Activated T-cell treated with anti-CD3 and anti-CD28 coated beads for 48 hours (primary cell): ENCODE measurements around the gene AKAP8L.

Source experiments
- DNase-seq: peaks from one replicate; pipeline ENCODE4 v3.0.0-alpha.2; 2020; ENCODE audit warnings: low read depth

The AKAP8L gene

DNA sequence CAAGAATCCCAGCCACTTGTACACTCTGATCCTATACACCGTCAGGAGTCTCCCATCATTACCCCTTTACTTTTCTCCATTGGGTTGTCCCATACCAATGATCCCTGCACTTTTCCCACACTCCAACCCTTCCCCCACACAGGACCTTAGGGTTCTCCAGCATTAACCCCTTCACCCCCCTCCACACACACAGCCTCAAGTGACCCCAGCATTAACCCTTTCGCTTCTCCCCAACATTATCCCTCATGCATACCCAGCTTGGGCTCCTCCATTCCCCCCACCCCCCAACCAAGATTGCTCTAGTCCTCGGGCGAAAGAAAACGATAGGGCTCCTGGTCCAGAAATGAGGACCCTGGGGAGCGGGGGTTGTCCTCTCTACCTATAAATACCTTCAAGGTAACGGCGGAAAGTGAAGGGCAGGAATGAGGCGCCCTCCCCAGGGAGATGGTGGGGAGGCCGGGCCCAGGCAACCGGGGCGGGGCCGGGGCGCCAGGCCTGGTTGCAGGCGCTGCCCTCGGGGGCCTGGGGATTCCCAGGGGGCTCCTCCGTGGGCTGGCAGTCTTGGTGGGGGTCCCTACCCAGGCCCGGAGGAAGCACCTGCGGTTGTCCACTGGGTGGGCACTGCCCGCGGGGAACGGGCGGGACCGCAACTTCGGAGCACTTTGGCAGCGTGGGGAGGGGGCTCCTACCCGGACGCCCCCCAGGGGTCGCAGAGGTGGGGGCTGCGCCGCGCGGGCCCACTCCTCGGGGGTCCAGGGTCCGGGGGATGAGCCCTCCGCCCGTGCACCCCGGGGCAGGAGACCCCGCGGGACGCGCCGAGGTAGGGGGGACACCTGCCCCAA, 30.2 kb upstream of the AKAP8L start:
- no peak for DNase-seq

DNA sequence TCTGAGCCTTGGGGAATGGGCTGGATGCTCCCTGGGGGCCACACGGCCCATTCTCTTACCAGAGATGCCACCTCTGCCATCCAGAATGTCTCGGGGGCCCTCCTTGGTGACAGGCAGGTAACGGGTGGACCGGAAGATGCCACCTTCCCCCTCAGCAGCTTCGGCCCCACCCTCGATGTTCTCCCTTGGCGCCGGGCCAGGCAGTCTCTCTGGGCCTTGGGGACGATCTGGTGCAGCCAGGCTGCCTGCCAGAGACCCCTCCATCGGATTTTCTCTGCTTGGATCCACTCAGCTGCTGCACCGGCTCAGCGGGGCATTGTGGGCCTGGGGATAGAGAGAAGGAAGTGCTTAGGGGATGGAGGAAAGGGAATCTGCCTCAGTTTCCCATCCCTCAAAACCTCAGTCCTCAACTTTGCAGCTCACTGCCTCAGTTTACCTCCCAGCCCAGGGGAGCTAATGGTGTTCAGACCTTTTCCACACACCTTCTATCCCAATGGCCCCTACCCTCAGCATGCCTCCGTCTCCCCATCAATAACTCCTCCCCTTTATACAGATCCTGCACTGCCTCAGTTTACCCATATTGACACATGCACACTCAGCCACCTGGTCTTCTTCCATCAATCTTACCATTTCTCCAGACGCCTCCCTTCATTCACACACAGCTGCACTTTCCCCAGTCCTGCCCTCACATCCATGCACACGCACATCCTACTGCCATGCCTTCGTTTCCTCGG, 29.4 kb upstream of the AKAP8L start:
- no peak for DNase-seq

DNA sequence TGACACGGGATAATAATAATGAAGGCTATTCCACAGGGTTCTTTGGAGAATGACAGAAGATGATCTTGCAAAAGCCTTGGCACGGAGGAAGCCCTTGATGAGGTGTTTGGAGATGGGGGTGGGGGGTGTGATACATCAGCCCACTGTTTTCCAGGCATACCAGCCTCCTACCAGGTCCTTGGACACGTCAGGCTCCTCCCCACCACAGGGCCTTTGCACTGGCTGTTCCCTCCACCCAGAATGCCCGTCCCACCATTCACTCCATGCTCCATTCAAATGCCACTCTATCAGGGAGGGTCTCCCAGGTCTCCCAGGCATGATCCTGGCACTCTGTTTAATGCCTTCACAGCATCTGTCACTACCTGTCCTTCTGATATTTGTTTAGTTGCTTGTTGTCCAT, 28.3 kb upstream of the AKAP8L start:
- no peak for DNase-seq

DNA sequence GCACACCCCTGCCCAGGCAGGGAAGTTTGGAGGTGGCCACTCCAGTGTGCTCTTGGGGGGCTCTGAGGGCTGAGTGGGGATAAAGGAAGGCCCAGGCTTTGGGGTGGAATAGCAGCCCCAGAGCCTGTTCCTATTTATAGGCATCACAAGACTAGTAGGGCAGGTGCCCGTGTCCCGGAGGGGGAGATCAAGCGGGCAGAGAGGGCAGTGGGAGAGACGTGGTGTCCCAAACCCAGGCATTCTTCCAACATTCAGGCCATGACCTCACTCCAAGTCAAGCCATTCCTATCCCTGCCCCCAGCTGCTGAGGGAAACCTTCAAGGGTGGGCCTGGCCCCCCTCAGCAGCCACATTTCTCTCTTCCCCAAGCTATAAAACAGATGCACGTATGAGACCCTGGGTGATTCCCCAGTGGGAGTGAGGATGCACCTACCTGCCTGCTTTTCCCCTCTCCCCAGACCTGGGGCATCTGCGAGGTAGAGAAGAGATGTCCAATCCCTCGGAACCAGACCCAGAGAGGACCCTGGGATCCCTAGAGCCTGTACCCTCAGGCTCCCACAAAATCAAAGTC, 27.1 kb upstream of the AKAP8L start:
- no peak for DNase-seq

DNA sequence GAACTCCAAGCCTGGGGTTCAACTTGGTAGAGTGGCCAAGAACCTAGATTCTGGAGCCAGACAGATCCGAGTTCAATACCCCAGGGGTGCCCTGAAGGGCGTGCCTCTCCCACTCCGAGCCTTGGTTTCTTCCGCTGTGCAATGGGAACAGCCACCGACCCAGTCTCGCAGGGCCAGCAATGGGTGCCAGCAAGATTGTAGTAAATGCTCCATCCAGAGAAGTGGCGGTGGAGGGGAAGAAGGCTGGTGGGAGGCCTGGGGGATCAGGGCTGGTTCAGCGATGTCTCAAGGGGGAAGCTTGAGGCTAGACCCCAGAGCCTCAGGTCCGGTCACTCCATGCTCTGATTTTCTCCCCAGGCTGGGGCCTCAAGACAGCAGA, 26.4 kb upstream of the AKAP8L start:
- no peak for DNase-seq

DNA sequence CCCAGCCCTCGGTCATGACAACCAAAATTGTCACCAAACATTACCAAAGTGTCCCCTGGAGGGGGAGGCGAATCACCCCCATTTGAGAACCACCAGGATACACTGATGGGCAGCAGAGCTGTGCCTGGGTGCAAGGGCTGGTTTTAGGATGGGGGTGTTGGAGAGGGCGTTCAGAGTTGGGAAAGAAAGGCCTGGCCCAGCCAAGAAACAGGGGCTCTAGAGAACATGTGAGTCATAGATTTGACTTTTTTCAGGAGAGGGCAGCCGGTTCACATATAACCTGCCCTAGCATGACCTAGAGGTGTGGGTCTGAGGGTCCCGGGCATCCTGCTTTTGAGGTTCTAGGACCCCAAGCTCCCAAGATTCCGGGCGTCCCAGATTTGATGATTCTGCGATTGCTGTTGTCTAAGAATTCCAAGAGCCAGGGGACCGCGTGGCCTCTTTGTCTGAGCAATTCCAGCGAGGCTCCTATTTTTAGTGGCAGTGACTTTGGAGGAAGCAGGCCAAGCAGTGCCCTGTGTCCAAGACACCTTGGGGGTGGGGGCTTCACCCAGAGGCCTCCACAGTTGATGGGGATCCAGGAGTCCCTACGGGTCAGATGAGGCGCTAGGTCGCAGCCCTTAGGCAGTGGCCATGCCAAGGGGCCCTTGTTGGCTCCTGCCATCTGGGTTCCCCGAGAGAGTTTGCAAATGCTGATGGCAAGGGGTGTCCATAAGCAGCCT, 25.9 kb upstream of the AKAP8L start:
- DNase-seq, result no peak

DNA sequence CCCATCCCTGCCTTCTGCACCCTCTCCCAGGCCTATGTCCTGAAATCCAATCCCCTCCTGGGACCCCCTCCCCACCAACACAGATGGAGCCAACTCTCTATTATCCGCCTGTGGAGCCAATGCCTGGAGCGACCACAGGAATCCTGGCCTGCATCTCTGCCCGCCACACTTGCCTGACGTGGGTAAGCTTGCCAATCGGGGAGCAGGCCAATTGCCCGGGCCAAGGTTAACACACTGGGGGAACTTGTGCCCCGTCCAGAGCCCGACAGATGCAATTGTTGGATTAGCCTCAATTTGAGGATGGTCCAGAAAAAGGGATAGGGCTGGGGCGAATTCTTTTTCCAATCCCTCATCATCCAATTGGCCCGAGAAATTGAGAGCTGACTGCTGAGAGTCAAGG, 25.1 kb upstream of the AKAP8L start:
- no peak for DNase-seq

DNA sequence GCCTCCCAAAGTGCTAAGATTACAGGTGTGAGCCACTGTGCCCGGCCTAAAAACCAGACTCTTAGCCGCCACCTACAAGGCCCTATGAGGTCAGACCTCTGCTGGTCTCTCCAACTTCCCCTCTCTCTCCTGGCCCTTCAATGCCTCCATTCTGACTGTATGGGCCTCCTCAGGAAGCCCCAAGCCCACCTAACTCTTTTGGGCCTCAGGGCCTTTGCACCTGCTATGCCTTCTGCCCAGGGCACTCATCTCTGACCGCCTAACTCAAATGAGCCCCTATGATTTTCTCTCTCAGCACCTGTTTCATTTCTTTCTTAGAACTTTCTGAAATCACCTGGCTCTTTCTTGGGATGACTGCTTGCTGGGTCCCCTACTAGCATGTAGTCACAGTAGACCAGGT, 24.5 kb upstream of the AKAP8L start:
- no peak for DNase-seq

DNA sequence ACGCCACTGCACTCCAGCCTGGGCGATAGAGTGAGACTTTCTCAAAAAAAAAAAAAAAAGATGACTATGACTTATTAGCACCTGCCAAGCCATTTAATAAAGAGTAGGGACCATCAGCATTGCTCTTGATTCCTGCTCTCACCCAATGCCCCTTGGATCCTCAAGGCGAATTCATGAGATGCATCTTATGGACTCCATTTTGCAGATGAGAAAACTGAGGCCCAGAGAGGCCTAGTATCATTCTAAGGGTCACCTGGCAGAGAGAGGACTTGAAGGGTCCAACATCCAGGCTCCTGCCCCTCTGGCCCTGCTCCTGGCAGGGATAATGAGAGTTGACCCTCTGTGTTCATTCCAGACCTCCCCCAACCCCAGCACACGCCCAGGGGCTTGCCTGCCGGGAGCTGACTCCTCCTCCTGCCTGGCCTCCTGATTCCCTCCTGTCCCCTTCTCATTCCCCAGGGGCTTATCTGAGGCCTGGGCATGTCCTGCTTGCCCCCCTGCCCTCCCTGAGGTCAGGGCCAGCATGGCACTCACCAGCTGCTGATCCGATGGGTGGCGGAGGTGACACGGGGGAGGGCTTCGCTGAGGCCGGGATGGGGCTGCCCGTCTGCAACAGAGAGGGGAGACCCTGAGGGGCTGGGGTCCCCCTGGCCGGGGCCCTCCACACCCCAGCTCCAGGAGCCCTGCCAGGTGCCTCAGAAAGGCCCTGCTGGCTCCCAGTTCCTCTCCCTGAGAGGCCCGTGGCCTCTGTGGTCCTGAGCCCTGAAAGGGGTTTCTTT, 23.5 kb upstream of the AKAP8L start:
- no peak for DNase-seq

DNA sequence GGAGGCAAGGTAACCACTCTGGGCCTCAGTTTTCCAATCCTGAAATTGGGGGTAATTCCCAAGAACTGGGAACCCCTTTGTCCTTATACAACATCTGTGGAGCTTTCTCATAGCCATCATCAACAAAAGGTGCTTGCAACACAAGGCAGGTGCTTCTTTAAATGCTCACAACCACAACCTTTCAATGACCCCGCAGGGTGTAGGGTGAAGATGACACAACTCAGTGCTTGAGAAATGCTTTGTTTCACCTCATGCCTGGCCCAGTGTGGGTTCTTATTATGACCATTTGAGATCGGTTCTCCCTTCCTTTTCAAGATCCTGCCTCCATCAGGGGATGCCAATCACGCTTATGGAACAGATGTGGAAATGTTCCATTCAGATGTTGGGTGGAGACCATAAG, 22.5 kb upstream of the AKAP8L start:
- DNase-seq, result no peak

DNA sequence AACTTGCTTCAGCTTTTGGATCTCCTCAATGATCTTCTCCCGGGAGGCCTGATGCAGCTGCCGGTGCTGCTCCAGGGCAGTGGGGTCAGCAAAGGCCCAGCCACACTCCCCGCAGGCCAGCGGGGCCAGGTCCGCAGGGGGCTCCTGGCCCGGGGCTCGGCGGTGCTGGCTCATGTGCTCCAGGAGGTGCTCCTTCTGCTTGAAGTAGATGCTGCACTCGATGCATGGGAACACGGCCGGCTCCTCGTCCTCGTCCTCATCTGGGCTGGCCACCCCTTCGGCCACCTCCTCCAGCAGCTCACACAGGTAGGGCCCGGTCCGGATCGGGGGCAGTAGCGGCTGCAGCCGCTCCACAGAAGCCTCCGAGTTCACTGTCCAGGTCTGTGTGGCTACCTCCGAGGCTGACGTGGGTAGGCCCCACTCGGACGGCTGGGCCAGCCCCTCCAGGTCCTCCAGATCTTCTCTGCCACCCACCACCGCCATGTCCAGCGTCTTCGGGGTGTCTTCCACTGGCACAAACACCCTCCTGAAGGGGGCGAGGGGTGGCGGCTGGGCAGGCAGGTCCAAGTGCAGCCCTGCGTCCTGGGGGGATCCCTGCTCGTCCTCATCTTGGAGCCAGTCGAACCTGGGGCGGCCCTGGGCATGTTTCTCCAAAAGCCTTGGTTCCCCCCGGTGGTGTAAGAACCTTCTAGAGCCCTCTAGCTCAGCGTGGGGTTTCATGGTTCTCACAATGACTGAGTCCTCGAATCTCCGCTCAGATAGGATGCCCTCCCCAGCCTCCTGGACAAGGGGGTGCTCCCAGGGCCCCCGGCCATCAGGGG, 21.2 kb upstream of the AKAP8L start:
- no peak for DNase-seq

DNA sequence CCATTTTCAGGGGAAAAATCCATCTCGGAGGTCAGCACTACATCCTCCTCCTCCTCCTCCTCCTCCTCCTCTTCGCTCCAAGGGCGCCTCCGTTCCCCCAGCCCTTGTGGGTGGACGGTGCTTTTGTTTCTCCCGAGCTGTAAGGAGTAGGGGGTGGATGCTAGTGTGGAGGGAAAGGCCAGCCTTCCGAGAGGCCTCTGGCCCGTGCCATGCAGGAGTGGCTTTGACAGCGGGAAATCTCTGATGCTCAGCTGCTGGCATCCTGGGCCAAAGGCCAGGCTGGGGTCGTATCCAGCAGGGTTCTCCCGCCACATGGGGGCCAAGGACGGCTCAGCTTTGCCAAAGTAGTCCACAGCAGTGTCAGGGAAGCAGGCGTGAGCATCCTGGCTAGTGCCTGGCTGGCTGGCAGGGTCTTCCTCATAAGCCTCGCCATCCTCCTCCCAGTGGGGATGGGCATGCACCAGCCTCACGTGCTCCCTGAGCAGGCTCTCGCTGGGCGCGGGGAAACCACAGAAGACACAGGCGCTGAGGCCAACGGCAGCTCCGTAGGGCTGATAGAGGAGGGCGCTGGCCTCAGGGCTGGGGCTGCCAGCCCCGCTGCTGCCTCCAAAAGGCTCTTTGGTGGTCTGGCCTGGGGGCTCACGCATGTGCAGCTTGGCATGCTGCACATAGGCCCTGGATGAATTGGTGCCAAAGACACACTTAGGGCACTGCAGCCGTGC, 20.5 kb upstream of the AKAP8L start:
- DNase-seq, result no peak

DNA sequence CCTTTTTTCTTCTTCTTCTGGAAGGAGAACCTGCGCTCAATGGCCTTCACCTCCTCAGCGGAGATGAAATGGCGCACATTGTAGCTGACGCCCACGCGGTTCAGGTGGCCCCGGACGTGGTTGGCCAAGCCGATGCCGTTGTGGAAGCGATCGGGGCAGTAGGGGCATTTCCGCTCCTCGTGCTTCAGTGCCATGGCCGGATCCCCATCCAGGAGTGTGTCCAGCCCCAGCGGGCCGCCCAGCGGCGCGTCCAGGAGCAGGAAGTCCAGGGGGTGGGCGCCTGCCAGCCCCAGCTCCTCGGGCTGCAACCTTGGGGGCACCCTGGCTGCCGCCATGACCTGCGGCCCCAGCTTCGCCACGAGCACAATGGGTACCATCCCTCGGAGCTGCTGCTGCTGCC, 19.8 kb upstream of the AKAP8L start:
- DNase-seq, result no peak

DNA sequence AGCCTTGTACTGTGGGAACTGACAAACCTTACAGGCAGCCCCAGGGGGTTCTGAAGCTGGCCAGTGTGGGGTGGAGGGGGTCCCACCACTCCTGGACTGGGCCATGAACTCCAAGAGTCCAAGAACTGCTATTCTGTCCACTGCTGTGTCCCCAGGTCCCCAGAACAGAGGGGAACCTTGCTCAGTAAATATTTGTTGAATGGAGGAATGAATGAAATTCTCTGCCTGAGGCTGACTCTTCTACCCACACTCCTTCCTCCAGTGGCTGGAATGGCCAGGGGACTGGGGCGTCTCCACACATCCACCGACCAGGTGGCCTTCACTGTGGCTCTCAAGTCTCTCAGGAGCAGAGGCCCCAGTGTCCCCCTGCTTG, 19.3 kb upstream of the AKAP8L start:
- DNase-seq, result no peak

DNA sequence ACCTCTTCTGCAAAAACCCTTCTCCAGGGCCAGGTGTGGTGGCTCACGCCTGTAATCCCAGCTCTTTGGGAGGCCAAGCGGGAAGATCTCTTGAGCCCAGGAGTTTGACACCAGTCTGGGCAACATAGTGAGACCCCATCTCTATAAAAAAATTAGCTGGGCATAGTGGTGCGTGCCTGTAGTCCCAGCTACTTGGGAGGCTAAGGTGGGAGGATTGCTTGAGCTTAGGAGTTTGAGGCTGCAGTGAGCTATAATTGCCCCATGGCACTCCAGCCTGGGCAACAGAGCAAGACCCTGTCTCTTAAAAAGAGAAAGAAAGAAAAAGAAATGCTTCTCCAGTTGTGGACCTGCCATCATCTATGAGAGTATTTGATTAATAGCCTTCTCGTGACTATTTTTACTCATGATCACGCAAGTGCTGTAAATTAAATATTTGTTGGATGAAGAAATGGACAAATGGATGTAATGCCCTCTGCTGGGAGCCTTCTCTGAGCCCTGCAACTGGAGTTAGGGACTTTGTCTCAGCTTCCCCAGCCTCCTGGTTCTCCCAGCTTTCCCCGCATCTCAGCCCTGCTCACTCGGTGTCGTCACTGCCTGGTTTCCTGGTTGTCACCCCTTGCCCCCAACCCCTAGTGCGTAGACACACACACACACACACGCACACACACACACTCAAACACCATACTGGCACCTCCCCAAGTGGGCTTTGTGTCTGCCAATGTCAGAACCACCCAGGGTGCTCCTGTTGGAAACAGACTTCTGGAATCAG, 18.8 kb upstream of the AKAP8L start:
- DNase-seq, result no peak

DNA sequence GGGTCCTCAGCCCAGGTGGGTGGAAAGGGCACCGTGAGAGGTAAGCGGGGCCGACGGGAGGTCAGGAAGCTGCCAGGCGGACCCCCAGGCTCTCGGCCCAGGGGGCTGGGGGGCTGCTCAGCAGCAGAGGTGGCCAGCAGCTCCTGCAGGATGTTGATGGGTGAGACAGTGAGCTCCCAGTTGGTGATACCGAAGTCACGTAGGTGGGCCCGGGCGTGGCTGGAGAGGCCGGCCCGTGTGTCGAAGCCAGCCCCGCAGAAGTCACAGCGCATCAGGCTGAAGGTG, 18.0 kb upstream of the AKAP8L start:
- no peak for DNase-seq

DNA sequence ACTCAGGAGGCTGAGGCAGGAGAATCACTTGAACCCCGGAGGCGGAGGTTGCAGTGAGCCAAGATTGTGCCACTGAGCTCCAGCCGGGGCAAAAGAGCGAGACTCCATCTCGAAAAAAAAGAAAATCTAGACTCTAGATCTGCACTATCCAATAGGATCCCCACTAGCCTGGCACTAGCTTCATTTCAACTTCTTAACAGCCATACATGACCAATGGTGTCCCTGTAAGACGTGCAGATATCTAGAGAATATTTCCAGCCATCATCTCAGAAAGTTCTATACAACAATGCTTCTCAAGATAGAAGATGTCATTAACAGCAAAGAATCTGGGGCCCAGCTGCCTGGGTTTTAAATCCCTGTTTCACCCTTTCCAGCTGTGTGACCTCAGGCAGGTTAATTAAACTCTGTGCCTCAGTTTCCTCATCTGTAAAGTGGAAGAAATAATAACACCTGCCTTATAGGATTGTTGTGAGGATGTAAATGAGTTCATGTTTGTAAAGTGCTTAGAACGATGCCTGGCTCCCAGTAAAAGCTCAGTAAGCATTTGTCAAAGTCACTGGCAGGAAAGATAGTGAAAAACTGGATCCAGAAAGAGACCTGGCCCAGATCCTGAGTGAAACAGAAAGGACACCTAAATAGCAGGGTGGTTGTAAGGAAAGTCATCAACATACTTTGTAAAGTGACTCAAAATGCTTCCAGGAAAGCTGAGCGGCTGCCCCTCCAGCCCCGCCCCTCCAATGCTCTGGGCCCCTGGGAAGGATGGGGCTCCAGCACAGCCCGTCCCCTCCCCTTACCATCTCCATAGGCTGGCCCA, 17.4 kb upstream of the AKAP8L start:
- DNase-seq, result no peak

DNA sequence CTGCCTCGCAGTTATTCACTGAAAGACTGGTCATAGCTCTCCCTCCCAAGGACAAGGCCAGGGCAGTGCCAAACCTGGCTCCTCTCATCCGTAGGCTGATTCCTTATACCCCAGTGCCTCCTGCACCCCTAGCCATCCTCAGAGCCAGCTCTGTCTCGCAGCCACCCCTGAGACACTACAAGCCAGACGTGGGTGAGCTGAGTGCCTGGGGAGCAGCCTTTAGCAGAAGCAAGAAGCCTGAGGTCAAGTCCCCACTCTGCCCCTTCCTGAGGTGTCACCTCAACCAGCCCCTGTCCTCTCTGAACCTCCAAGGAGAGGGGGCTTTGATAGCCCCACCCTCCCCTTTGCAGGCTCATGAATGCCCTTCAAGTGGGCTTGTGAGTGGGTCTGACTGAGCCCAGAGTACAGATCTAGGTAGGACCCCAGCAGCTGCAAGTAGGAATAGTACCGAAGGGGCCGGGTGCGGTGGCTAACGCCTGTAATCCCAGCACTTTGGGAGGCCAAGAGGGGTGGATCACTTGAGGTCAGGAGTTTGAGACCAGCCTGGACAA, 14.8 kb upstream of the AKAP8L start:
- DNase-seq, result no peak
